ENCODE results near the gene SGCA. TPM values are rescaled to one million over a fixed set of nuclear protein-coding genes. Genes with fewer than 3 reads are reported as not detected.

SGCA gene
- polyA plus RNA-seq, 1 donor from 2014 or later, result 0.43 TPM

DNA sequence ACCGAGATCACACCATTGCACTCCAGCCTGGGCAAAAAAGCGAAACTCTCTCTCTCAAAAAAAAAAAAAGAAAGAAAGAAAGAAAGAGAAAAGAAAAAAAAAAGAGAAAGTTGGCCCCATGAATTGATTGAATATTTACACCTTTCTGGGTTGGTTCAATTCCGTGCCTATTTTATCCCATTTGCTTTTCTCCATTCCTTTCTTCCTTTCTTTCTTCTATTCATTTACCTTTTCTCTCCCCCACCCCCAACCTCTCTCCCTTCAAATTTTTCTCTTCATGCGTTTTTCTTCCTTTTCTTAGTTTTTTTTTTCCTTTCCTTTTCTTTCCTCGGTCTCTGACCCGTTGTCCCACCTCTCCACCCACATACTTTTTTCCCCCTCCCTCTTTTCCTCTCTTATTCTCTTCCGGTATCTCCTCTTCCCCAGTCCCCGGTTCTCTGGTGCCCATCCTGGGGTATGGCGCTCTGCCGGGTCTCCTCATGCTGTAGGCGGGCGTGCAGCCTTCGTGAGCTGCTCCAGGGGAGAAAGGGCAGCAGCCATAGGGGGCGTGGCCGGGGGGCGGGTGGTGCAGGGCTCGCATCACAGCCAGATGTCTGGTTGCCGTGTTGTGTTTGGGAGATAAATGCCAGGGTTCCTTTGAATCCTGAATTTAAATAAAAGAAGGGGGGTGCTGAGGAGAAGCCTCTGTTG is 40.9 kb downstream of the SGCA start:
- H3K4me2 ChIP-seq (ENCODE audit: low read length), result no peak overlapping the region
- no peak overlapping the region for H2AFZ ChIP-seq (ENCODE audit: low read depth, low read length)
- H3K27me3 ChIP-seq (ENCODE audit: insufficient read depth, low read depth, low read length), result peaks cover 17% of the 10 kb centered on the region

DNA sequence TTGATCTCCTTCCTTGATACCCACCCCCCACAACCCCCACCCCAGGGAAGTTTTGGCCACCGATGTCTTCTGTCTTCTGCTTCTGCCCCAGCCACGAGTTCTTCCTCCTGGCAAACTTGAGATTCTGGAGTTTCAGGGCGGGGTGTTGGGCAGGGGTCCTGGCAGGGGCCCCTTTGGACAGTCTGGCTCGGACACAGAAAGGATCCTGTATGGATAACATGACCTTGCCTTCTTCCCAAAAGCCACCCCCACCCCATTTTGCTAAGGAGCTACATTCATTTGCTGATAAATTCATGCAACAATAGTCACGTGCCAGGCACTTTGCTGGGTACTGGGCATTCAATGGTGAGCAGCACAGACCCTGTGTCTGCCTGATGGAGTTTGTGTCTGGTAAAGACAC is 41.5 kb downstream of the SGCA start:
- H3K4me2 ChIP-seq (ENCODE audit: low read length), result no peak overlapping the region
- H3K4me3 ChIP-seq (ENCODE audit: low read length), result no peak overlapping the region
- TF ChIP-seq EZH2 (IDR thresholded peaks at IDR 0.05; ENCODE audit: borderline replicate concordance, insufficient read depth, low read length, poor library complexity, severe bottlenecking) (no peak), EP300 (conservative IDR thresholded peaks at IDR 0.05; ENCODE audit: poor library complexity, severe bottlenecking) (no peak), TAF1 (IDR thresholded peaks at IDR 0.05; ENCODE audit: low read depth) (no peak), RAD21 (conservative IDR thresholded peaks at IDR 0.05) (no peak), SMC3 (conservative IDR thresholded peaks at IDR 0.05; ENCODE audit: poor library complexity) (no peak), MXI1 (conservative IDR thresholded peaks at IDR 0.05; ENCODE audit: poor library complexity, severe bottlenecking) (no peak)
- TF ChIP-seq, protein P1, sequence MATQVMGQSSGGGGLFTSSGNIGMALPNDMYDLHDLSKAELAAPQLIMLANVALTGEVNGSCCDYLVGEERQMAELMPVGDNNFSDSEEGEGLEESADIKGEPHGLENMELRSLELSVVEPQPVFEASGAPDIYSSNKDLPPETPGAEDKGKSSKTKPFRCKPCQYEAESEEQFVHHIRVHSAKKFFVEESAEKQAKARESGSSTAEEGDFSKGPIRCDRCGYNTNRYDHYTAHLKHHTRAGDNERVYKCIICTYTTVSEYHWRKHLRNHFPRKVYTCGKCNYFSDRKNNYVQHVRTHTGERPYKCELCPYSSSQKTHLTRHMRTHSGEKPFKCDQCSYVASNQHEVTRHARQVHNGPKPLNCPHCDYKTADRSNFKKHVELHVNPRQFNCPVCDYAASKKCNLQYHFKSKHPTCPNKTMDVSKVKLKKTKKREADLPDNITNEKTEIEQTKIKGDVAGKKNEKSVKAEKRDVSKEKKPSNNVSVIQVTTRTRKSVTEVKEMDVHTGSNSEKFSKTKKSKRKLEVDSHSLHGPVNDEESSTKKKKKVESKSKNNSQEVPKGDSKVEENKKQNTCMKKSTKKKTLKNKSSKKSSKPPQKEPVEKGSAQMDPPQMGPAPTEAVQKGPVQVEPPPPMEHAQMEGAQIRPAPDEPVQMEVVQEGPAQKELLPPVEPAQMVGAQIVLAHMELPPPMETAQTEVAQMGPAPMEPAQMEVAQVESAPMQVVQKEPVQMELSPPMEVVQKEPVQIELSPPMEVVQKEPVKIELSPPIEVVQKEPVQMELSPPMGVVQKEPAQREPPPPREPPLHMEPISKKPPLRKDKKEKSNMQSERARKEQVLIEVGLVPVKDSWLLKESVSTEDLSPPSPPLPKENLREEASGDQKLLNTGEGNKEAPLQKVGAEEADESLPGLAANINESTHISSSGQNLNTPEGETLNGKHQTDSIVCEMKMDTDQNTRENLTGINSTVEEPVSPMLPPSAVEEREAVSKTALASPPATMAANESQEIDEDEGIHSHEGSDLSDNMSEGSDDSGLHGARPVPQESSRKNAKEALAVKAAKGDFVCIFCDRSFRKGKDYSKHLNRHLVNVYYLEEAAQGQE (IDR thresholded peaks at IDR 0.05; ENCODE audit: borderline replicate concordance), result no peak
- TF ChIP-seq, protein P2, sequence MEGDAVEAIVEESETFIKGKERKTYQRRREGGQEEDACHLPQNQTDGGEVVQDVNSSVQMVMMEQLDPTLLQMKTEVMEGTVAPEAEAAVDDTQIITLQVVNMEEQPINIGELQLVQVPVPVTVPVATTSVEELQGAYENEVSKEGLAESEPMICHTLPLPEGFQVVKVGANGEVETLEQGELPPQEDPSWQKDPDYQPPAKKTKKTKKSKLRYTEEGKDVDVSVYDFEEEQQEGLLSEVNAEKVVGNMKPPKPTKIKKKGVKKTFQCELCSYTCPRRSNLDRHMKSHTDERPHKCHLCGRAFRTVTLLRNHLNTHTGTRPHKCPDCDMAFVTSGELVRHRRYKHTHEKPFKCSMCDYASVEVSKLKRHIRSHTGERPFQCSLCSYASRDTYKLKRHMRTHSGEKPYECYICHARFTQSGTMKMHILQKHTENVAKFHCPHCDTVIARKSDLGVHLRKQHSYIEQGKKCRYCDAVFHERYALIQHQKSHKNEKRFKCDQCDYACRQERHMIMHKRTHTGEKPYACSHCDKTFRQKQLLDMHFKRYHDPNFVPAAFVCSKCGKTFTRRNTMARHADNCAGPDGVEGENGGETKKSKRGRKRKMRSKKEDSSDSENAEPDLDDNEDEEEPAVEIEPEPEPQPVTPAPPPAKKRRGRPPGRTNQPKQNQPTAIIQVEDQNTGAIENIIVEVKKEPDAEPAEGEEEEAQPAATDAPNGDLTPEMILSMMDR (IDR thresholded peaks at IDR 0.05; ENCODE audit: poor library complexity, severe bottlenecking), result no peak
- H3K79me2 ChIP-seq (replicated peaks; ENCODE audit: insufficient read depth, low read length), result no peaks in the 10 kb centered on the region
- no peaks in the 10 kb centered on the region for H3K9me3 ChIP-seq (ENCODE audit: low read length)
- no peak overlapping the region for H2AFZ ChIP-seq (ENCODE audit: low read depth, low read length)
- H3K9ac ChIP-seq (ENCODE audit: low read length), result no peak overlapping the region
- no peaks in the 10 kb centered on the region for H3K36me3 ChIP-seq (ENCODE audit: insufficient read depth, low read length)
- no peaks in the 10 kb centered on the region for H3F3A ChIP-seq (ENCODE audit: insufficient read depth, low read length, poor library complexity, severe bottlenecking)
- H3K9me2 ChIP-seq (ENCODE audit: insufficient read depth, low read length), result no peaks in the 10 kb centered on the region
- no peak overlapping the region for H3K27ac ChIP-seq (ENCODE audit: low read length)
- H4K20me1 ChIP-seq (ENCODE audit: insufficient read depth), result no peaks in the 10 kb centered on the region
- peaks cover 11% of the 10 kb centered on the region for H3K27me3 ChIP-seq (ENCODE audit: insufficient read depth, low read depth, low read length)

More for the DNA sequence above, 40.9 kb downstream of the SGCA start:
- Histone ChIP-seq H3K4me3 (ENCODE audit: low read length) (no peak overlapping the region), H3K27ac (ENCODE audit: low read length) (no peak overlapping the region), H3K9me3 (ENCODE audit: low read length) (no peaks in the 10 kb centered on the region), H3K9me2 (ENCODE audit: insufficient read depth, low read length) (no peaks in the 10 kb centered on the region), H3F3A (ENCODE audit: insufficient read depth, low read length, poor library complexity, severe bottlenecking) (no peaks in the 10 kb centered on the region), H3K79me2 (replicated peaks; ENCODE audit: insufficient read depth, low read length) (no peaks in the 10 kb centered on the region), H4K20me1 (ENCODE audit: insufficient read depth) (no peaks in the 10 kb centered on the region), H3K36me3 (ENCODE audit: insufficient read depth, low read length) (no peaks in the 10 kb centered on the region), H3K9ac (ENCODE audit: low read length) (no peak overlapping the region)
- TF ChIP-seq, protein P2 (IDR thresholded peaks at IDR 0.05; ENCODE audit: poor library complexity, severe bottlenecking), result no peak
- TF ChIP-seq SMC3 (conservative IDR thresholded peaks at IDR 0.05; ENCODE audit: poor library complexity), result no peak
- no peak for TF ChIP-seq TAF1 (IDR thresholded peaks at IDR 0.05; ENCODE audit: low read depth)
- TF ChIP-seq EP300 (conservative IDR thresholded peaks at IDR 0.05; ENCODE audit: poor library complexity, severe bottlenecking), result no peak
- no peak for TF ChIP-seq EZH2 (IDR thresholded peaks at IDR 0.05; ENCODE audit: borderline replicate concordance, insufficient read depth, low read length, poor library complexity, severe bottlenecking)
- TF ChIP-seq, protein P1 (IDR thresholded peaks at IDR 0.05; ENCODE audit: borderline replicate concordance), result no peak
- TF ChIP-seq MXI1 (conservative IDR thresholded peaks at IDR 0.05; ENCODE audit: poor library complexity, severe bottlenecking), result no peak
- TF ChIP-seq RAD21 (conservative IDR thresholded peaks at IDR 0.05), result no peak
- TF ChIP-seq POLR2AphosphoS5 (IDR thresholded peaks at IDR 0.05), result no peak
